ENCODE data around the gene SLC1A5.

- no peak for TF ChIP-seq POLR2A (IDR thresholded peaks at IDR 0.05; ENCODE audit: low read depth, low read length)
- no peak for TF ChIP-seq TAF1 (IDR thresholded peaks at IDR 0.05; ENCODE audit: borderline replicate concordance, low read depth, low read length)
These were observed 54.6 kb downstream of the SLC1A5 start for GRCh38 chr19:46733690-46734292.
